HL-60 (cell line): ENCODE data around the gene CHRNA1.

Experiments
- GABPA ChIP-seq: IDR thresholded peaks from 2 replicates; pipeline ENCODE4 v1.6.1; 2012; ENCODE audit warnings: low read depth
- POLR2AphosphoS5 ChIP-seq: IDR thresholded peaks from 2 replicates; pipeline ENCODE4 v1.6.1; 2012; ENCODE audit warnings: low read depth
- SPI1 ChIP-seq: IDR thresholded peaks from 2 replicates; pipeline ENCODE4 v1.6.1; 2012; ENCODE audit warnings: low read depth, mild to moderate bottlenecking, borderline replicate concordance
- TF ChIP-seq, protein P1 (sequence below): IDR thresholded peaks from one replicate; pipeline ENCODE4 v1.5.1; 2011; ENCODE audit warnings: low read length, control low read depth, inconsistent platforms; ENCODE audit not compliant: insufficient read depth
- TF ChIP-seq, protein P2 (sequence below): IDR thresholded peaks from 2 replicates; pipeline ENCODE4 v1.6.1; 2012; ENCODE audit warnings: low read depth; ENCODE audit not compliant: insufficient replicate concordance

DNA sequence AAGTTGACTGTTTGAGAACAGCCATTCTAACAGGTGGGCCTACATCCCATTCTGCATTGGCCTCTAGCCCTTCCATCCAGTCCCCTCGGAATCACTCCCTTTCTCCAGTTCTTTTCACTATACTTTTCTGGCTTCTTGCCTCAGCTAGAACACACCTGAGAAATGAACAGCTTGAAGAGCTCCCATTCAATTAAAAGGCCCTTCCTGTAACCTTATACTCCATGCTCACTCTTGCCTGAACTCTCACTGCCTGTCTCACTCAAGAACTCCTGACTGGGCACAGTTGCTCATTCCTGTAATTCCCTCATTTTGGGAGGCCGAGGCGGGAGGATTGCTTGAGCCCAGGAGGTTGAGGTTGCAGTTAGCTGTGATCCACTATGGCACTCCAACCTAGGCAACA lies 23.6 kb downstream of the CHRNA1 start:
- TF ChIP-seq, protein P1, sequence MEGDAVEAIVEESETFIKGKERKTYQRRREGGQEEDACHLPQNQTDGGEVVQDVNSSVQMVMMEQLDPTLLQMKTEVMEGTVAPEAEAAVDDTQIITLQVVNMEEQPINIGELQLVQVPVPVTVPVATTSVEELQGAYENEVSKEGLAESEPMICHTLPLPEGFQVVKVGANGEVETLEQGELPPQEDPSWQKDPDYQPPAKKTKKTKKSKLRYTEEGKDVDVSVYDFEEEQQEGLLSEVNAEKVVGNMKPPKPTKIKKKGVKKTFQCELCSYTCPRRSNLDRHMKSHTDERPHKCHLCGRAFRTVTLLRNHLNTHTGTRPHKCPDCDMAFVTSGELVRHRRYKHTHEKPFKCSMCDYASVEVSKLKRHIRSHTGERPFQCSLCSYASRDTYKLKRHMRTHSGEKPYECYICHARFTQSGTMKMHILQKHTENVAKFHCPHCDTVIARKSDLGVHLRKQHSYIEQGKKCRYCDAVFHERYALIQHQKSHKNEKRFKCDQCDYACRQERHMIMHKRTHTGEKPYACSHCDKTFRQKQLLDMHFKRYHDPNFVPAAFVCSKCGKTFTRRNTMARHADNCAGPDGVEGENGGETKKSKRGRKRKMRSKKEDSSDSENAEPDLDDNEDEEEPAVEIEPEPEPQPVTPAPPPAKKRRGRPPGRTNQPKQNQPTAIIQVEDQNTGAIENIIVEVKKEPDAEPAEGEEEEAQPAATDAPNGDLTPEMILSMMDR, result no peak
- TF ChIP-seq, protein P2, sequence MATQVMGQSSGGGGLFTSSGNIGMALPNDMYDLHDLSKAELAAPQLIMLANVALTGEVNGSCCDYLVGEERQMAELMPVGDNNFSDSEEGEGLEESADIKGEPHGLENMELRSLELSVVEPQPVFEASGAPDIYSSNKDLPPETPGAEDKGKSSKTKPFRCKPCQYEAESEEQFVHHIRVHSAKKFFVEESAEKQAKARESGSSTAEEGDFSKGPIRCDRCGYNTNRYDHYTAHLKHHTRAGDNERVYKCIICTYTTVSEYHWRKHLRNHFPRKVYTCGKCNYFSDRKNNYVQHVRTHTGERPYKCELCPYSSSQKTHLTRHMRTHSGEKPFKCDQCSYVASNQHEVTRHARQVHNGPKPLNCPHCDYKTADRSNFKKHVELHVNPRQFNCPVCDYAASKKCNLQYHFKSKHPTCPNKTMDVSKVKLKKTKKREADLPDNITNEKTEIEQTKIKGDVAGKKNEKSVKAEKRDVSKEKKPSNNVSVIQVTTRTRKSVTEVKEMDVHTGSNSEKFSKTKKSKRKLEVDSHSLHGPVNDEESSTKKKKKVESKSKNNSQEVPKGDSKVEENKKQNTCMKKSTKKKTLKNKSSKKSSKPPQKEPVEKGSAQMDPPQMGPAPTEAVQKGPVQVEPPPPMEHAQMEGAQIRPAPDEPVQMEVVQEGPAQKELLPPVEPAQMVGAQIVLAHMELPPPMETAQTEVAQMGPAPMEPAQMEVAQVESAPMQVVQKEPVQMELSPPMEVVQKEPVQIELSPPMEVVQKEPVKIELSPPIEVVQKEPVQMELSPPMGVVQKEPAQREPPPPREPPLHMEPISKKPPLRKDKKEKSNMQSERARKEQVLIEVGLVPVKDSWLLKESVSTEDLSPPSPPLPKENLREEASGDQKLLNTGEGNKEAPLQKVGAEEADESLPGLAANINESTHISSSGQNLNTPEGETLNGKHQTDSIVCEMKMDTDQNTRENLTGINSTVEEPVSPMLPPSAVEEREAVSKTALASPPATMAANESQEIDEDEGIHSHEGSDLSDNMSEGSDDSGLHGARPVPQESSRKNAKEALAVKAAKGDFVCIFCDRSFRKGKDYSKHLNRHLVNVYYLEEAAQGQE, result no peak
- TF ChIP-seq POLR2AphosphoS5, result no peak
- no peak for TF ChIP-seq GABPA
- no peak for TF ChIP-seq SPI1
